Neural cell (in vitro differentiated cells): ENCODE data around the gene ARRB1. TPM values are rescaled to one million over a fixed set of nuclear protein-coding genes. Genes with fewer than 3 reads are reported as not detected.

ENCODE experiments used
- H2AFZ ChIP-seq: fragments of 200-600, 300-800 bp; sonication (generic), shearing (Covaris generic); 2 replicates; pipeline ENCODE4 v1.6.0; 2014; ENCODE audit warnings: low read depth, mild to moderate bottlenecking, antibody characterized with exemption, low read length, moderate library complexity
- H3F3A ChIP-seq: fragments of 200-600 bp; shearing (Covaris generic); 2 replicates; pipeline ENCODE4 v1.6.1; 2016; ENCODE audit warnings: mild to moderate bottlenecking, moderate library complexity, mixed read lengths, antibody characterized with exemption, low read length; ENCODE audit not compliant: insufficient read depth, poor library complexity, severe bottlenecking
- H3K27ac ChIP-seq: fragments of 200-600, 300-800 bp; sonication (generic), shearing (Covaris generic); 2 replicates; pipeline ENCODE4 v1.5.1; 2014; ENCODE audit warnings: mild to moderate bottlenecking, low read length, moderate library complexity
- H3K27me3 ChIP-seq: fragments of 300-800, 200-600 bp; sonication (generic), shearing (Covaris generic); 2 replicates; pipeline ENCODE4 v1.6.0; 2014; ENCODE audit warnings: mild to moderate bottlenecking, low read depth, low read length, moderate library complexity; ENCODE audit not compliant: insufficient read depth
- H3K36me3 ChIP-seq: fragments of 300-800, 200-600 bp; sonication (generic), shearing (Covaris generic); 2 replicates; pipeline ENCODE4 v1.5.1; 2014; ENCODE audit warnings: mild to moderate bottlenecking, antibody characterized with exemption, low read length, moderate library complexity; ENCODE audit not compliant: insufficient read depth
- H3K4me2 ChIP-seq: fragments of 300-800, 200-600 bp; sonication (generic), shearing (Covaris generic); 2 replicates; pipeline ENCODE4 v1.6.0; 2014; ENCODE audit warnings: mild to moderate bottlenecking, low read length
- H3K4me3 ChIP-seq: fragments of 300-800, 200-600 bp; sonication (generic), shearing (Covaris generic); 2 replicates; pipeline ENCODE4 v1.5.1; 2014; ENCODE audit warnings: mild to moderate bottlenecking, low read length, moderate library complexity
- H3K79me2 ChIP-seq: fragments of 200-600 bp; shearing (Covaris generic); replicated peaks from 2 replicates; pipeline ENCODE4 v1.6.0; 2014; ENCODE audit warnings: mild to moderate bottlenecking, low read length, moderate library complexity; ENCODE audit not compliant: insufficient read depth
- H3K9ac ChIP-seq: fragments of 300-800, 200-600 bp; sonication (generic), shearing (Covaris generic); 2 replicates; pipeline ENCODE4 v1.6.1; 2016; ENCODE audit warnings: mild to moderate bottlenecking, low read length, mixed read lengths
- H3K9me2 ChIP-seq: fragments of 200-600 bp; shearing (Covaris generic); 2 replicates; pipeline ENCODE4 v1.6.1; 2016; ENCODE audit warnings: mild to moderate bottlenecking, low read length, mixed read lengths; ENCODE audit not compliant: insufficient read depth
- H3K9me3 ChIP-seq: fragments of 200-600, 300-800 bp; sonication (generic), shearing (Covaris generic); 2 replicates; pipeline ENCODE4 v1.6.1; 2016; ENCODE audit warnings: mild to moderate bottlenecking, mixed run types, low read length, moderate library complexity, mixed read lengths
- H4K20me1 ChIP-seq: fragments of 200-600 bp; shearing (Covaris generic); 2 replicates; pipeline ENCODE4 v1.6.1; 2016; ENCODE audit warnings: mild to moderate bottlenecking, mixed run types; ENCODE audit not compliant: insufficient read depth
- EP300 ChIP-seq: fragments of 450-650 bp; conservative IDR thresholded peaks from 2 replicates; pipeline ENCODE4 v1.6.1; 2014; ENCODE audit warnings: antibody characterized with exemption, mild to moderate bottlenecking, moderate library complexity; ENCODE audit not compliant: poor library complexity, severe bottlenecking
- MXI1 ChIP-seq: fragments of 450-650 bp; conservative IDR thresholded peaks from 2 replicates; pipeline ENCODE4 v1.6.1; 2014; ENCODE audit warnings: antibody characterized with exemption, mild to moderate bottlenecking; ENCODE audit not compliant: poor library complexity, severe bottlenecking
- SMC3 ChIP-seq: fragments of 450-650 bp; conservative IDR thresholded peaks from 2 replicates; pipeline ENCODE4 v1.6.1; 2014; ENCODE audit warnings: antibody characterized with exemption, mild to moderate bottlenecking, moderate library complexity; ENCODE audit not compliant: poor library complexity
- TAF1 ChIP-seq: IDR thresholded peaks from 2 replicates; pipeline ENCODE4 v1.6.1; 2012; ENCODE audit warnings: low read depth
- polyA plus RNA-seq: library from polyadenylated mRNA; depleted of rRNA; stranded (reverse); fragments of >200 nt; gene quantifications from 2 replicates; pipeline ENCODE4 v1.2.3, GENCODE V29; 2014
- TF ChIP-seq, protein P1 (sequence below): IDR thresholded peaks from 2 replicates; pipeline ENCODE4 v1.6.1; 2012; ENCODE audit warnings: borderline replicate concordance
- TF ChIP-seq, protein P2 (sequence below): fragments of 450-650 bp; IDR thresholded peaks from 2 replicates; pipeline ENCODE4 v1.5.1; 2014; ENCODE audit warnings: antibody characterized with exemption, mild to moderate bottlenecking, moderate library complexity; ENCODE audit not compliant: poor library complexity, severe bottlenecking

Gene ARRB1
- polyA plus RNA-seq, 1 donor from 2014 or later: 5.7 TPM

- Histone ChIP-seq H3F3A (no peaks in the 10 kb centered on the region), H3K9ac (no peak overlapping the region), H3K27ac (no peak overlapping the region), H2AFZ (no peak overlapping the region), H3K4me3 (no peak overlapping the region), H3K9me3 (no peaks in the 10 kb centered on the region), H4K20me1 (no peaks in the 10 kb centered on the region), H3K9me2 (no peaks in the 10 kb centered on the region), H3K79me2 (no peaks in the 10 kb centered on the region), H3K27me3 (no peaks in the 10 kb centered on the region), H3K36me3 (no peaks in the 10 kb centered on the region), H3K4me2 (no peak overlapping the region)
- TF ChIP-seq EP300: no peak
- TF ChIP-seq, protein P1, sequence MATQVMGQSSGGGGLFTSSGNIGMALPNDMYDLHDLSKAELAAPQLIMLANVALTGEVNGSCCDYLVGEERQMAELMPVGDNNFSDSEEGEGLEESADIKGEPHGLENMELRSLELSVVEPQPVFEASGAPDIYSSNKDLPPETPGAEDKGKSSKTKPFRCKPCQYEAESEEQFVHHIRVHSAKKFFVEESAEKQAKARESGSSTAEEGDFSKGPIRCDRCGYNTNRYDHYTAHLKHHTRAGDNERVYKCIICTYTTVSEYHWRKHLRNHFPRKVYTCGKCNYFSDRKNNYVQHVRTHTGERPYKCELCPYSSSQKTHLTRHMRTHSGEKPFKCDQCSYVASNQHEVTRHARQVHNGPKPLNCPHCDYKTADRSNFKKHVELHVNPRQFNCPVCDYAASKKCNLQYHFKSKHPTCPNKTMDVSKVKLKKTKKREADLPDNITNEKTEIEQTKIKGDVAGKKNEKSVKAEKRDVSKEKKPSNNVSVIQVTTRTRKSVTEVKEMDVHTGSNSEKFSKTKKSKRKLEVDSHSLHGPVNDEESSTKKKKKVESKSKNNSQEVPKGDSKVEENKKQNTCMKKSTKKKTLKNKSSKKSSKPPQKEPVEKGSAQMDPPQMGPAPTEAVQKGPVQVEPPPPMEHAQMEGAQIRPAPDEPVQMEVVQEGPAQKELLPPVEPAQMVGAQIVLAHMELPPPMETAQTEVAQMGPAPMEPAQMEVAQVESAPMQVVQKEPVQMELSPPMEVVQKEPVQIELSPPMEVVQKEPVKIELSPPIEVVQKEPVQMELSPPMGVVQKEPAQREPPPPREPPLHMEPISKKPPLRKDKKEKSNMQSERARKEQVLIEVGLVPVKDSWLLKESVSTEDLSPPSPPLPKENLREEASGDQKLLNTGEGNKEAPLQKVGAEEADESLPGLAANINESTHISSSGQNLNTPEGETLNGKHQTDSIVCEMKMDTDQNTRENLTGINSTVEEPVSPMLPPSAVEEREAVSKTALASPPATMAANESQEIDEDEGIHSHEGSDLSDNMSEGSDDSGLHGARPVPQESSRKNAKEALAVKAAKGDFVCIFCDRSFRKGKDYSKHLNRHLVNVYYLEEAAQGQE: no peak
- TF ChIP-seq TAF1: no peak
- TF ChIP-seq MXI1: no peak
- TF ChIP-seq, protein P2, sequence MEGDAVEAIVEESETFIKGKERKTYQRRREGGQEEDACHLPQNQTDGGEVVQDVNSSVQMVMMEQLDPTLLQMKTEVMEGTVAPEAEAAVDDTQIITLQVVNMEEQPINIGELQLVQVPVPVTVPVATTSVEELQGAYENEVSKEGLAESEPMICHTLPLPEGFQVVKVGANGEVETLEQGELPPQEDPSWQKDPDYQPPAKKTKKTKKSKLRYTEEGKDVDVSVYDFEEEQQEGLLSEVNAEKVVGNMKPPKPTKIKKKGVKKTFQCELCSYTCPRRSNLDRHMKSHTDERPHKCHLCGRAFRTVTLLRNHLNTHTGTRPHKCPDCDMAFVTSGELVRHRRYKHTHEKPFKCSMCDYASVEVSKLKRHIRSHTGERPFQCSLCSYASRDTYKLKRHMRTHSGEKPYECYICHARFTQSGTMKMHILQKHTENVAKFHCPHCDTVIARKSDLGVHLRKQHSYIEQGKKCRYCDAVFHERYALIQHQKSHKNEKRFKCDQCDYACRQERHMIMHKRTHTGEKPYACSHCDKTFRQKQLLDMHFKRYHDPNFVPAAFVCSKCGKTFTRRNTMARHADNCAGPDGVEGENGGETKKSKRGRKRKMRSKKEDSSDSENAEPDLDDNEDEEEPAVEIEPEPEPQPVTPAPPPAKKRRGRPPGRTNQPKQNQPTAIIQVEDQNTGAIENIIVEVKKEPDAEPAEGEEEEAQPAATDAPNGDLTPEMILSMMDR: no peak
These were observed 39.1 kb downstream of the ARRB1 start for GRCh38 chr11:75312346-75312745.

GRCh38 chr11:75311858-75312288 is 39.6 kb downstream of the ARRB1 start:
- Histone ChIP-seq H3K27me3 (no peaks in the 10 kb centered on the region), H3K27ac (no peak overlapping the region), H3K9me3 (no peaks in the 10 kb centered on the region), H3K36me3 (no peaks in the 10 kb centered on the region), H3K4me2 (no peak overlapping the region), H4K20me1 (no peaks in the 10 kb centered on the region), H2AFZ (no peak overlapping the region), H3F3A (no peaks in the 10 kb centered on the region), H3K9me2 (no peaks in the 10 kb centered on the region), H3K4me3 (no peak overlapping the region), H3K9ac (no peak overlapping the region), H3K79me2 (no peaks in the 10 kb centered on the region)
- TF ChIP-seq, protein P1: no peak
- TF ChIP-seq SMC3: no peak
